Measurements from ENCODE around the gene NACC2.

DNA sequence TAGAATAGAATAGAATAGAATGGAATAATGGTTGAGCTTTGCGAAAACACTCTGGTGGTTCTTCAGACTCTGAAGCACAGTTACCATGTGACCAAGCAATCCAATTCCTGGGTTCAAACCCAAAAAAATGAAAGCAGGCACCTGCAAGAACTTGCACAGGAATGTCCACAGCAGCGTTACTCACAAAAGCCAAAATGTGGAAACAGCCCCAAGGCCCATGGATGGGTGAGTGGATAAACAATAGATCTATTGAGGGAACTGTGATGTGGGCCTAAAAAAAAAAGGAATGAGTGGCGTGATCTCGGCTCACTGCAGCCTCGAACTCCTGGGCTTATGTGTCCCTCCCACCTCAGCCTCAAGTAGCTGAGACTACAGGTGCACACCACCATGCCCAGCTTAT is 45.0 kb upstream of the NACC2 start:
- TF ChIP-seq, protein P1, sequence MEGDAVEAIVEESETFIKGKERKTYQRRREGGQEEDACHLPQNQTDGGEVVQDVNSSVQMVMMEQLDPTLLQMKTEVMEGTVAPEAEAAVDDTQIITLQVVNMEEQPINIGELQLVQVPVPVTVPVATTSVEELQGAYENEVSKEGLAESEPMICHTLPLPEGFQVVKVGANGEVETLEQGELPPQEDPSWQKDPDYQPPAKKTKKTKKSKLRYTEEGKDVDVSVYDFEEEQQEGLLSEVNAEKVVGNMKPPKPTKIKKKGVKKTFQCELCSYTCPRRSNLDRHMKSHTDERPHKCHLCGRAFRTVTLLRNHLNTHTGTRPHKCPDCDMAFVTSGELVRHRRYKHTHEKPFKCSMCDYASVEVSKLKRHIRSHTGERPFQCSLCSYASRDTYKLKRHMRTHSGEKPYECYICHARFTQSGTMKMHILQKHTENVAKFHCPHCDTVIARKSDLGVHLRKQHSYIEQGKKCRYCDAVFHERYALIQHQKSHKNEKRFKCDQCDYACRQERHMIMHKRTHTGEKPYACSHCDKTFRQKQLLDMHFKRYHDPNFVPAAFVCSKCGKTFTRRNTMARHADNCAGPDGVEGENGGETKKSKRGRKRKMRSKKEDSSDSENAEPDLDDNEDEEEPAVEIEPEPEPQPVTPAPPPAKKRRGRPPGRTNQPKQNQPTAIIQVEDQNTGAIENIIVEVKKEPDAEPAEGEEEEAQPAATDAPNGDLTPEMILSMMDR (IDR thresholded peaks at IDR 0.05; ENCODE audit: low read depth, low read length, missing input control): no peak
- TF ChIP-seq YY1 (IDR thresholded peaks at IDR 0.05) (no peak), TAF1 (conservative IDR thresholded peaks at IDR 0.05) (no peak), SP1 (IDR thresholded peaks at IDR 0.05) (no peak), JUND (IDR thresholded peaks at IDR 0.05) (no peak), EGR1 (IDR thresholded peaks at IDR 0.05; ENCODE audit: low read depth in 2 of 2) (no peak), RXRA (IDR thresholded peaks at IDR 0.05) (no peak), GABPA (IDR thresholded peaks at IDR 0.05 in 1 of 2, conservative IDR thresholded peaks at IDR 0.05 in 1 of 2) (no peak), NR2F2 (IDR thresholded peaks at IDR 0.05) (no peak), RAD21 (IDR thresholded peaks at IDR 0.05) (no peak), HNF4G (IDR thresholded peaks at IDR 0.05) (no peak)
- TF ChIP-seq, protein P2, sequence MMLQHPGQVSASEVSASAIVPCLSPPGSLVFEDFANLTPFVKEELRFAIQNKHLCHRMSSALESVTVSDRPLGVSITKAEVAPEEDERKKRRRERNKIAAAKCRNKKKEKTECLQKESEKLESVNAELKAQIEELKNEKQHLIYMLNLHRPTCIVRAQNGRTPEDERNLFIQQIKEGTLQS (IDR thresholded peaks at IDR 0.05): no peak
- TF ChIP-seq, protein P3, sequence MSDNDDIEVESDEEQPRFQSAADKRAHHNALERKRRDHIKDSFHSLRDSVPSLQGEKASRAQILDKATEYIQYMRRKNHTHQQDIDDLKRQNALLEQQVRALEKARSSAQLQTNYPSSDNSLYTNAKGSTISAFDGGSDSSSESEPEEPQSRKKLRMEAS (IDR thresholded peaks at IDR 0.05): no peak
- TF ChIP-seq, protein P4, sequence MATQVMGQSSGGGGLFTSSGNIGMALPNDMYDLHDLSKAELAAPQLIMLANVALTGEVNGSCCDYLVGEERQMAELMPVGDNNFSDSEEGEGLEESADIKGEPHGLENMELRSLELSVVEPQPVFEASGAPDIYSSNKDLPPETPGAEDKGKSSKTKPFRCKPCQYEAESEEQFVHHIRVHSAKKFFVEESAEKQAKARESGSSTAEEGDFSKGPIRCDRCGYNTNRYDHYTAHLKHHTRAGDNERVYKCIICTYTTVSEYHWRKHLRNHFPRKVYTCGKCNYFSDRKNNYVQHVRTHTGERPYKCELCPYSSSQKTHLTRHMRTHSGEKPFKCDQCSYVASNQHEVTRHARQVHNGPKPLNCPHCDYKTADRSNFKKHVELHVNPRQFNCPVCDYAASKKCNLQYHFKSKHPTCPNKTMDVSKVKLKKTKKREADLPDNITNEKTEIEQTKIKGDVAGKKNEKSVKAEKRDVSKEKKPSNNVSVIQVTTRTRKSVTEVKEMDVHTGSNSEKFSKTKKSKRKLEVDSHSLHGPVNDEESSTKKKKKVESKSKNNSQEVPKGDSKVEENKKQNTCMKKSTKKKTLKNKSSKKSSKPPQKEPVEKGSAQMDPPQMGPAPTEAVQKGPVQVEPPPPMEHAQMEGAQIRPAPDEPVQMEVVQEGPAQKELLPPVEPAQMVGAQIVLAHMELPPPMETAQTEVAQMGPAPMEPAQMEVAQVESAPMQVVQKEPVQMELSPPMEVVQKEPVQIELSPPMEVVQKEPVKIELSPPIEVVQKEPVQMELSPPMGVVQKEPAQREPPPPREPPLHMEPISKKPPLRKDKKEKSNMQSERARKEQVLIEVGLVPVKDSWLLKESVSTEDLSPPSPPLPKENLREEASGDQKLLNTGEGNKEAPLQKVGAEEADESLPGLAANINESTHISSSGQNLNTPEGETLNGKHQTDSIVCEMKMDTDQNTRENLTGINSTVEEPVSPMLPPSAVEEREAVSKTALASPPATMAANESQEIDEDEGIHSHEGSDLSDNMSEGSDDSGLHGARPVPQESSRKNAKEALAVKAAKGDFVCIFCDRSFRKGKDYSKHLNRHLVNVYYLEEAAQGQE (IDR thresholded peaks at IDR 0.05): no peak

Measured in liver (tissue), 3 donors.